ENCODE results near the gene ACVR1C. TPM values are rescaled to one million over a fixed set of nuclear protein-coding genes. Genes with fewer than 3 reads are reported as not detected.

Gene ACVR1C
- total RNA-seq, 1 experiment from 2014 or later = 1.2 TPM

DNA sequence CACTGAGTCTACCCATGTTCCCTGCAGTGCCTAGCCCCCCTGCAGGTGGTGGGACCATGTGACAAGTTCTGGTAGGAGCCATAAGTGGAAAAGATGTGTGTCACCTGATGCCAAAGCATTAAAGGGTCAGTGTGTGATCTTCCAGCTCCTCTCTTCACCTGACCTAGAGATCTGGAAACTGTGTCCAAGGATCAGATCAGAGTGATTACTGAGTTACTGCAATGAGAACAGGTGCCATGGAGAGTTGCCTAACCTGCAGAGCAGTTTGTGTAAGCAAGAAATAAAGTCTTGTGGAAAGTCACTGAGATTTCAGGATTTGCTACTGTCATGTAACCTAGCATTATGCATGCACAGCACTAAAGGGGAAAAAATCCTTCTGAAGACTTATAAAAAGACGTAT, 90.6 kb downstream of the ACVR1C start:
- H3K27ac ChIP-seq (ENCODE audit: low read depth, low read length) = no peak overlapping the region
- H3K4me3 ChIP-seq (replicated peaks in 1 of 2; ENCODE audit: low read depth in 1 of 2, low read length in 2 of 2) = no peak overlapping the region
- no peaks in the 10 kb centered on the region for H3K27me3 ChIP-seq (ENCODE audit: insufficient read depth, low read length)
- H2AFZ ChIP-seq (ENCODE audit: low read depth, low read length, poor library complexity, severe bottlenecking) = peak overlapping the region; percentile 16
- H3K79me2 ChIP-seq (ENCODE audit: insufficient read depth, low read length) = no peaks in the 10 kb centered on the region
- no TSS peak for BruUV-seq (replicated peaks)
- H3K9me2 ChIP-seq (ENCODE audit: insufficient read depth) = peaks cover 4% of the 10 kb centered on the region; the same call in 1 of the 2 replicates
- no peak overlapping the region for H3K9ac ChIP-seq (ENCODE audit: low read length)
- no peak overlapping the region for H3K4me2 ChIP-seq (ENCODE audit: low read length)
- DNase-seq (ENCODE audit: low read depth, low spot score) (no peak), ATAC-seq (no peak; the same call in 1 of the 2 replicates)
- H3K36me3 ChIP-seq (ENCODE audit: control insufficient read depth in 1 of 2, insufficient read depth in 2 of 2, low read length in 2 of 2) = no peaks in the 10 kb centered on the region
- no peak for TF ChIP-seq JUND (IDR thresholded peaks at IDR 0.05)
- no peak for TF ChIP-seq ELF1 (IDR thresholded peaks at IDR 0.05; ENCODE audit: borderline replicate concordance, low read depth)
- TF ChIP-seq, protein P1, sequence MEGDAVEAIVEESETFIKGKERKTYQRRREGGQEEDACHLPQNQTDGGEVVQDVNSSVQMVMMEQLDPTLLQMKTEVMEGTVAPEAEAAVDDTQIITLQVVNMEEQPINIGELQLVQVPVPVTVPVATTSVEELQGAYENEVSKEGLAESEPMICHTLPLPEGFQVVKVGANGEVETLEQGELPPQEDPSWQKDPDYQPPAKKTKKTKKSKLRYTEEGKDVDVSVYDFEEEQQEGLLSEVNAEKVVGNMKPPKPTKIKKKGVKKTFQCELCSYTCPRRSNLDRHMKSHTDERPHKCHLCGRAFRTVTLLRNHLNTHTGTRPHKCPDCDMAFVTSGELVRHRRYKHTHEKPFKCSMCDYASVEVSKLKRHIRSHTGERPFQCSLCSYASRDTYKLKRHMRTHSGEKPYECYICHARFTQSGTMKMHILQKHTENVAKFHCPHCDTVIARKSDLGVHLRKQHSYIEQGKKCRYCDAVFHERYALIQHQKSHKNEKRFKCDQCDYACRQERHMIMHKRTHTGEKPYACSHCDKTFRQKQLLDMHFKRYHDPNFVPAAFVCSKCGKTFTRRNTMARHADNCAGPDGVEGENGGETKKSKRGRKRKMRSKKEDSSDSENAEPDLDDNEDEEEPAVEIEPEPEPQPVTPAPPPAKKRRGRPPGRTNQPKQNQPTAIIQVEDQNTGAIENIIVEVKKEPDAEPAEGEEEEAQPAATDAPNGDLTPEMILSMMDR (IDR thresholded peaks at IDR 0.05 in 2 of 3, conservative IDR thresholded peaks at IDR 0.05 in 1 of 3; ENCODE audit: borderline replicate concordance in 1 of 3, insufficient read depth in 1 of 3, low read depth in 2 of 3, low read length in 2 of 3) = no peak
- TF ChIP-seq, protein P2, sequence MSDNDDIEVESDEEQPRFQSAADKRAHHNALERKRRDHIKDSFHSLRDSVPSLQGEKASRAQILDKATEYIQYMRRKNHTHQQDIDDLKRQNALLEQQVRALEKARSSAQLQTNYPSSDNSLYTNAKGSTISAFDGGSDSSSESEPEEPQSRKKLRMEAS (IDR thresholded peaks at IDR 0.05) = no peak
- TF ChIP-seq EGR1 (IDR thresholded peaks at IDR 0.05; ENCODE audit: low read depth) = no peak
- no peak for TF ChIP-seq EZH2 (IDR thresholded peaks at IDR 0.05)
- no peak for TF ChIP-seq SIN3A (IDR thresholded peaks at IDR 0.05; ENCODE audit: low read depth)
- TF ChIP-seq, protein P3, sequence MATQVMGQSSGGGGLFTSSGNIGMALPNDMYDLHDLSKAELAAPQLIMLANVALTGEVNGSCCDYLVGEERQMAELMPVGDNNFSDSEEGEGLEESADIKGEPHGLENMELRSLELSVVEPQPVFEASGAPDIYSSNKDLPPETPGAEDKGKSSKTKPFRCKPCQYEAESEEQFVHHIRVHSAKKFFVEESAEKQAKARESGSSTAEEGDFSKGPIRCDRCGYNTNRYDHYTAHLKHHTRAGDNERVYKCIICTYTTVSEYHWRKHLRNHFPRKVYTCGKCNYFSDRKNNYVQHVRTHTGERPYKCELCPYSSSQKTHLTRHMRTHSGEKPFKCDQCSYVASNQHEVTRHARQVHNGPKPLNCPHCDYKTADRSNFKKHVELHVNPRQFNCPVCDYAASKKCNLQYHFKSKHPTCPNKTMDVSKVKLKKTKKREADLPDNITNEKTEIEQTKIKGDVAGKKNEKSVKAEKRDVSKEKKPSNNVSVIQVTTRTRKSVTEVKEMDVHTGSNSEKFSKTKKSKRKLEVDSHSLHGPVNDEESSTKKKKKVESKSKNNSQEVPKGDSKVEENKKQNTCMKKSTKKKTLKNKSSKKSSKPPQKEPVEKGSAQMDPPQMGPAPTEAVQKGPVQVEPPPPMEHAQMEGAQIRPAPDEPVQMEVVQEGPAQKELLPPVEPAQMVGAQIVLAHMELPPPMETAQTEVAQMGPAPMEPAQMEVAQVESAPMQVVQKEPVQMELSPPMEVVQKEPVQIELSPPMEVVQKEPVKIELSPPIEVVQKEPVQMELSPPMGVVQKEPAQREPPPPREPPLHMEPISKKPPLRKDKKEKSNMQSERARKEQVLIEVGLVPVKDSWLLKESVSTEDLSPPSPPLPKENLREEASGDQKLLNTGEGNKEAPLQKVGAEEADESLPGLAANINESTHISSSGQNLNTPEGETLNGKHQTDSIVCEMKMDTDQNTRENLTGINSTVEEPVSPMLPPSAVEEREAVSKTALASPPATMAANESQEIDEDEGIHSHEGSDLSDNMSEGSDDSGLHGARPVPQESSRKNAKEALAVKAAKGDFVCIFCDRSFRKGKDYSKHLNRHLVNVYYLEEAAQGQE (IDR thresholded peaks at IDR 0.05; ENCODE audit: low read depth) = no peak
- TF ChIP-seq POLR2A (IDR thresholded peaks at IDR 0.05; ENCODE audit: borderline replicate concordance, extremely low read depth, insufficient read depth, insufficient read length) = no peak
- TF ChIP-seq, protein P4, sequence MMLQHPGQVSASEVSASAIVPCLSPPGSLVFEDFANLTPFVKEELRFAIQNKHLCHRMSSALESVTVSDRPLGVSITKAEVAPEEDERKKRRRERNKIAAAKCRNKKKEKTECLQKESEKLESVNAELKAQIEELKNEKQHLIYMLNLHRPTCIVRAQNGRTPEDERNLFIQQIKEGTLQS (IDR thresholded peaks at IDR 0.05) = no peak
- no peaks in the 10 kb centered on the region for H3K4me1 ChIP-seq (ENCODE audit: control insufficient read depth in 1 of 2, insufficient read depth in 2 of 2, low read length in 2 of 2)
- intact Hi-C loops (cut with micrococcal nuclease) = no loop called here
- ChIA-PET CTCF (no interaction called here), POLR2A (no interaction called here), RAD21 (ENCODE audit: low non-redundant PET in 1 of 2, low total read pairs in 2 of 2, uncharacterized antibody in 2 of 2, unreplicated experiment in 2 of 2) (no interaction called here)
- H4K20me1 ChIP-seq (ENCODE audit: insufficient read depth) = no peaks in the 10 kb centered on the region
- 0 out of 4 replicates have a peak, but pooled peaks cover 0 to 4% of the 10 kb centered on the region in 2 experiments for H3K9me3 ChIP-seq (ENCODE audit: control insufficient read depth in 1 of 2, insufficient read depth in 1 of 2, low read depth in 1 of 2, low read length in 2 of 2)
